HEK293T (cell line): ENCODE results near the gene LSM3.

ENCODE experiments used
- CTCF ChIA-PET: fragments of 350-600 bp; formaldehyde crosslinking; extraction: SDS; loops from one replicate; lab custom pipeline; 2021; ENCODE audit warnings: antibody characterized with exemption, inconsistent platforms; lab: Yijun Ruan, JAX
- POLR2A ChIA-PET: fragments of 350-600 bp; formaldehyde crosslinking; extraction: SDS; loops from one replicate; lab custom pipeline; 2020; ENCODE audit warnings: antibody characterized with exemption, inconsistent platforms; lab: Yijun Ruan, JAX
- DNase-seq: peaks from one replicate; pipeline ENCODE4 v3.0.0; 2012; ENCODE audit warnings: mixed read lengths; ENCODE audit errors: extremely low spot score
- ARNT ChIP-seq: fragments of 450-650 bp; IDR thresholded peaks from 2 replicates; pipeline ENCODE4 v1.6.1; 2017; ENCODE audit warnings: mild to moderate bottlenecking
- BHLHE40 ChIP-seq: fragments of 450-650 bp; IDR thresholded peaks from 2 replicates; pipeline ENCODE4 v1.6.1; 2016; ENCODE audit warnings: mild to moderate bottlenecking, moderate library complexity, borderline replicate concordance
- CTBP1 ChIP-seq: fragments of 450-650 bp; IDR thresholded peaks from 2 replicates; pipeline ENCODE4 v1.6.1; 2016; ENCODE audit warnings: borderline replicate concordance
- ELF4 ChIP-seq: fragments of 450-650 bp; IDR thresholded peaks from 2 replicates; pipeline ENCODE4 v1.6.1; 2017; ENCODE audit warnings: antibody characterized with exemption
- FOXA1 ChIP-seq: fragments of 450-650 bp; IDR thresholded peaks from 2 replicates; pipeline ENCODE4 v1.6.1; 2016; ENCODE audit warnings: mild to moderate bottlenecking
- FOXK2 ChIP-seq: fragments of 450-650 bp; IDR thresholded peaks from 2 replicates; pipeline ENCODE4 v1.6.1; 2016; ENCODE audit warnings: mild to moderate bottlenecking
- FOXM1 ChIP-seq: fragments of 450-650 bp; IDR thresholded peaks from 2 replicates; pipeline ENCODE4 v1.6.1; 2017; ENCODE audit warnings: mild to moderate bottlenecking, borderline replicate concordance
- HDGF ChIP-seq: fragments of 450-650 bp; IDR thresholded peaks from 2 replicates; pipeline ENCODE4 v1.6.1; 2017; ENCODE audit warnings: antibody characterized with exemption, borderline replicate concordance
- L3MBTL2 ChIP-seq: fragments of 450-650 bp; conservative IDR thresholded peaks from 2 replicates; pipeline ENCODE4 v1.6.1; 2016; ENCODE audit warnings: mild to moderate bottlenecking
- LEF1 ChIP-seq: fragments of 450-650 bp; IDR thresholded peaks from 2 replicates; pipeline ENCODE4 v1.6.1; 2017; ENCODE audit warnings: mild to moderate bottlenecking, borderline replicate concordance
- NFRKB ChIP-seq: fragments of 450-650 bp; IDR thresholded peaks from 2 replicates; pipeline ENCODE4 v1.6.1; 2016; ENCODE audit warnings: mild to moderate bottlenecking, moderate library complexity
- PKNOX1 ChIP-seq: fragments of 450-650 bp; IDR thresholded peaks from 2 replicates; pipeline ENCODE4 v1.6.1; 2016
- SP1 ChIP-seq: fragments of 450-650 bp; IDR thresholded peaks from 2 replicates; pipeline ENCODE4 v1.6.1; 2017
- SUZ12 ChIP-seq: fragments of 450-650 bp; IDR thresholded peaks from 2 replicates; pipeline ENCODE4 v1.6.1; 2016; ENCODE audit warnings: mild to moderate bottlenecking
- TARDBP ChIP-seq: fragments of 450-650 bp; IDR thresholded peaks from 2 replicates; pipeline ENCODE4 v1.6.1; 2016
- ZNF384 ChIP-seq: fragments of 450-650 bp; IDR thresholded peaks from 2 replicates; pipeline ENCODE4 v1.6.1; 2016

Gene LSM3

GRCh38 chr3:14200276-14200675 lies 21.7 kb downstream of the LSM3 start:
- TF ChIP-seq SUZ12, result no peak
- TF ChIP-seq FOXK2, result no peak
- no peak for TF ChIP-seq LEF1
- TF ChIP-seq TARDBP, result no peak
- no peak for TF ChIP-seq PKNOX1
- no peak for TF ChIP-seq ELF4
- no peak for TF ChIP-seq ARNT
- no peak for TF ChIP-seq CTBP1
- no peak for TF ChIP-seq ZNF384
- TF ChIP-seq FOXA1, result no peak
- CTCF ChIA-PET, result no interaction called here
- POLR2A ChIA-PET, result interaction anchor here (1.7 kb wide), 1 partner anchor 21 kb away, joined by 10 read pairs; the partner anchor contains the start of genes LSM3 and XPC
- no peak for DNase-seq

GRCh38 chr3:14200841-14201240 lies 22.2 kb downstream of the LSM3 start:
- CTCF ChIA-PET, result interaction anchor here (1.7 kb wide), 1 partner anchor 11 kb away, joined by 4 read pairs; no protein-coding TSS in a partner anchor
- no peak for DNase-seq
- TF ChIP-seq LEF1 (no peak), CTBP1 (no peak)
- POLR2A ChIA-PET, result interaction anchor here (1.7 kb wide), 1 partner anchor 22 kb away, joined by 10 read pairs; the partner anchor contains the start of genes LSM3 and XPC

GRCh38 chr3:14201940-14202684 lies 23.5 kb downstream of the LSM3 start:
- TF ChIP-seq BHLHE40 (no peak), FOXM1 (no peak), FOXA1 (no peak), FOXK2 (no peak), SP1 (no peak), HDGF (no peak), ARNT (no peak), CTBP1 (no peak), ZNF384 (no peak), NFRKB (no peak), TARDBP (no peak), LEF1 (no peak), PKNOX1 (no peak), ELF4 (no peak), SUZ12 (no peak), L3MBTL2 (no peak)
- DNase-seq, result no peak
- ChIA-PET CTCF (interaction anchor here (1.6 to 1.7 kb wide), 3 partner anchors 10 to 87 kb away, joined by 4 to 6 read pairs (median 4); no protein-coding TSS in a partner anchor), POLR2A (no interaction called here)

- ChIA-PET POLR2A (interaction anchor here (1.8 kb wide), 1 partner anchor 24 kb away, joined by 4 read pairs; the partner anchor contains the start of genes LSM3 and XPC), CTCF (interaction anchor here (0.6 to 1.6 kb wide), 24 partner anchors 9 to 1216 kb away, joined by 3 to 12 read pairs (median 3); partner anchors contain the start of genes LSM3 and XPC)
- TF ChIP-seq ARNT, result no peak
- no peak for TF ChIP-seq TARDBP
- TF ChIP-seq PKNOX1, result no peak
- no peak for TF ChIP-seq SUZ12
- no peak for TF ChIP-seq LEF1
- TF ChIP-seq NFRKB, result no peak
- TF ChIP-seq ELF4, result no peak
- no peak for TF ChIP-seq FOXK2
- no peak for TF ChIP-seq SP1
- no peak for TF ChIP-seq HDGF
- no peak for TF ChIP-seq FOXA1
- no peak for TF ChIP-seq CTBP1
- TF ChIP-seq BHLHE40, result no peak
- no peak for TF ChIP-seq L3MBTL2
- no peak for TF ChIP-seq FOXM1
- TF ChIP-seq ZNF384, result no peak
- no peak for DNase-seq
Measured at GRCh38 chr3:14202874-14203520, 24.4 kb downstream of the LSM3 start.

GRCh38 chr3:14203521-14204079 lies 25.0 kb downstream of the LSM3 start:
- peak; percentile 81 for DNase-seq
- ChIA-PET CTCF (interaction anchor here (0.6 to 1.6 kb wide), 30 partner anchors 9 to 1217 kb away, joined by 3 to 12 read pairs (median 3); partner anchors contain the start of genes LSM3 and XPC), POLR2A (interaction anchor here (1.8 kb wide), 1 partner anchor 25 kb away, joined by 4 read pairs; the partner anchor contains the start of genes LSM3 and XPC)
- TF ChIP-seq FOXM1, result no peak
- TF ChIP-seq LEF1, result no peak
- no peak for TF ChIP-seq HDGF
- no peak for TF ChIP-seq TARDBP
- TF ChIP-seq ELF4, result no peak
- TF ChIP-seq ZNF384, result no peak
- TF ChIP-seq CTBP1, result no peak
- no peak for TF ChIP-seq ARNT
- TF ChIP-seq SP1, result no peak
- TF ChIP-seq NFRKB, result no peak
- TF ChIP-seq PKNOX1, result no peak
- TF ChIP-seq L3MBTL2, result no peak
- TF ChIP-seq BHLHE40, result no peak
- no peak for TF ChIP-seq FOXA1
- no peak for TF ChIP-seq FOXK2
- TF ChIP-seq SUZ12, result no peak
